Fibroblast of skin of right quadriceps (primary cell): ENCODE data around the gene PRKN.

ENCODE experiments used
- DNase-seq: peaks from one replicate; pipeline ENCODE4 v3.0.0-alpha.2; 2013

PRKN gene

GRCh38 chr6:162273986-162274385, 453.6 kb downstream of the PRKN start:
- DNase-seq, result no peak

- no peak for DNase-seq
These were observed 455.6 kb downstream of the PRKN start for GRCh38 chr6:162271922-162272321.

- DNase-seq, result no peak
These were observed 456.6 kb downstream of the PRKN start for GRCh38 chr6:162270966-162271365.

- DNase-seq, result no peak
These were observed 459.9 kb downstream of the PRKN start for GRCh38 chr6:162267641-162268040.

GRCh38 chr6:162267126-162267525, 460.4 kb downstream of the PRKN start:
- DNase-seq, result no peak

GRCh38 chr6:162264581-162264980, 463.0 kb downstream of the PRKN start:
- no peak for DNase-seq

GRCh38 chr6:162262466-162263196, 464.9 kb downstream of the PRKN start:
- DNase-seq, result no peak

- DNase-seq, result no peak
These were observed 466.0 kb downstream of the PRKN start for GRCh38 chr6:162261598-162261997.

GRCh38 chr6:162260027-162260426, 467.5 kb downstream of the PRKN start:
- no peak for DNase-seq

- no peak for DNase-seq
These were observed 468.9 kb downstream of the PRKN start for GRCh38 chr6:162258647-162259046.

GRCh38 chr6:162256361-162256760, 471.2 kb downstream of the PRKN start:
- no peak for DNase-seq

- DNase-seq, result no peak
These were observed 476.3 kb downstream of the PRKN start for GRCh38 chr6:162251257-162251656.

- DNase-seq, result no peak
These were observed 477.5 kb downstream of the PRKN start for GRCh38 chr6:162249907-162250642.

- DNase-seq, result peak; percentile 52
These were observed 481.6 kb downstream of the PRKN start for GRCh38 chr6:162245830-162246420.

GRCh38 chr6:162244031-162244430, 483.5 kb downstream of the PRKN start:
- DNase-seq, result no peak

GRCh38 chr6:162242915-162243314, 484.7 kb downstream of the PRKN start:
- DNase-seq, result no peak

GRCh38 chr6:162239330-162239729, 488.2 kb downstream of the PRKN start:
- no peak for DNase-seq

- DNase-seq, result no peak
These were observed 488.9 kb downstream of the PRKN start for GRCh38 chr6:162238675-162239074.

GRCh38 chr6:162237331-162237730, 490.2 kb downstream of the PRKN start:
- DNase-seq, result no peak

- no peak for DNase-seq
These were observed 492.9 kb downstream of the PRKN start for GRCh38 chr6:162234631-162235030.

GRCh38 chr6:162230147-162230752, 497.3 kb downstream of the PRKN start:
- no peak for DNase-seq

GRCh38 chr6:162229093-162229492, 498.5 kb downstream of the PRKN start:
- no peak for DNase-seq

GRCh38 chr6:162226803-162227202, 500.8 kb downstream of the PRKN start:
- DNase-seq, result no peak

- DNase-seq, result peak; percentile 3
These were observed 505.0 kb downstream of the PRKN start for GRCh38 chr6:162222521-162222920.
